Measurements from ENCODE around the gene FIP1L1. TPM values are rescaled to one million over a fixed set of nuclear protein-coding genes. Genes with fewer than 3 reads are reported as not detected.

The FIP1L1 gene
- total and polyA plus RNA-seq, 2 of the 4 experiments (the other 2 are of a cell fraction) = 31.1 to 37.5 TPM

- no peak overlapping the region for H2AFZ ChIP-seq (replicated peaks; ENCODE audit: low read length, poor library complexity)
- no peak overlapping the region for H3K9ac ChIP-seq (ENCODE audit: low read depth, low read length)
- H3K4me3 ChIP-seq (ENCODE audit: insufficient read depth, low read depth, low read length) = no peak overlapping the region
- in situ Hi-C loops (cut with MboI; ENCODE audit: low sequenced_read_pairs) (no loop called here), intact Hi-C loops (cut with micrococcal nuclease) (loop anchor here (10.0 kb wide), 1 partner anchor 256 kb away; no protein-coding TSS in a partner anchor), dilution Hi-C loops (cut with HindIII; ENCODE audit: low sequenced_read_pairs, unreplicated experiment) (no loop called here)
- no peak overlapping the region for H3K18ac ChIP-seq (ENCODE audit: low read depth, low read length)
- H3K23ac ChIP-seq (ENCODE audit: low read depth, low read length) = no peak overlapping the region
- H4K20me1 ChIP-seq (ENCODE audit: insufficient read depth, low read length) = no peaks in the 10 kb centered on the region; the same call in 1 of the 2 replicates
- no peak overlapping the region for H2BK5ac ChIP-seq (ENCODE audit: low read depth, low read length, poor library complexity, severe bottlenecking)
- H4K91ac ChIP-seq (ENCODE audit: insufficient read depth, low read depth, low read length) = no peak overlapping the region
- H2AK5ac ChIP-seq (ENCODE audit: low read depth, low read length) = 0 out of 2 replicates have a peak overlapping the region, but pooled peaks have one; percentile 33
- TF ChIP-seq RAD21 (IDR thresholded peaks at IDR 0.05; ENCODE audit: low read length) (no peak), BHLHE40 (IDR thresholded peaks at IDR 0.05; ENCODE audit: low read depth, low read length) (no peak), ELK1 (IDR thresholded peaks at IDR 0.05; ENCODE audit: borderline replicate concordance, low read depth, low read length) (no peak), FOS (IDR thresholded peaks at IDR 0.05; ENCODE audit: low read depth, low read length) (no peak), MXI1 (IDR thresholded peaks at IDR 0.05; ENCODE audit: borderline replicate concordance, low read depth, low read length) (no peak)
- no peak overlapping the region for H3K4ac ChIP-seq (ENCODE audit: low read depth, low read length)
- BruUV-seq (replicated peaks) = no TSS peak
- no peak overlapping the region for H3K14ac ChIP-seq (replicated peaks; ENCODE audit: low read depth, low read length)
- H2BK15ac ChIP-seq (ENCODE audit: low read depth, low read length) = no peak overlapping the region
- no peaks in the 10 kb centered on the region for H3K27me3 ChIP-seq (ENCODE audit: control insufficient read depth, insufficient read depth, low read length)
- H3K79me1 ChIP-seq (ENCODE audit: low read depth in 1 of 2, low read length in 2 of 2) = peaks cover 16 to 33% of the 10 kb centered on the region in 2 experiments
- WGBS, 2 experiments (ENCODE audit: extremely low coverage in 2 of 2, insufficient read length in 1 of 2) = no CpG with 5 or more reads among the region's 3 CpGs
- H3K4me2 ChIP-seq (ENCODE audit: low read depth, low read length) = no peak overlapping the region
- DNase-seq (peak; percentile 12), ATAC-seq (ENCODE audit: low read depth) (no peak)
- H2AK9ac ChIP-seq (replicated peaks; ENCODE audit: low read depth, low read length, poor library complexity) = no peak overlapping the region
- no peak overlapping the region for H2BK120ac ChIP-seq (ENCODE audit: low read depth, low read length)
- CTCF ChIA-PET = interaction anchor here (0.6 kb wide), 2 partner anchors 12 kb away, joined by 3 to 4 read pairs; no protein-coding TSS in a partner anchor
- no peaks in the 10 kb centered on the region for H3K9me3 ChIP-seq (ENCODE audit: control insufficient read depth, insufficient read depth, low read length)
- H4K8ac ChIP-seq (ENCODE audit: low read depth in 2 of 2, low read length in 2 of 2) = no peak overlapping the region
- no peak overlapping the region for H2BK20ac ChIP-seq (ENCODE audit: low read depth, low read length)
- H4K5ac ChIP-seq (ENCODE audit: low read depth, low read length) = no peak overlapping the region
- peaks cover 5% of the 10 kb centered on the region for H3K9me1 ChIP-seq (ENCODE audit: insufficient read depth, low read length)
- H3K56ac ChIP-seq (ENCODE audit: extremely low read depth, insufficient read depth, low read length) = no peak overlapping the region
- peaks cover 15% of the 10 kb centered on the region for H3K36me3 ChIP-seq (ENCODE audit: control insufficient read depth, insufficient read depth, low read length)
- H3K27ac ChIP-seq (ENCODE audit: insufficient read depth, low read length) = no peak overlapping the region
- POLR2A ChIA-PET (ENCODE audit: unreplicated experiment) = no interaction called here
- no peaks in the 10 kb centered on the region for H3K4me1 ChIP-seq (ENCODE audit: control insufficient read depth, insufficient read depth, low read length)
Observed at GRCh38 chr4:53450773-53451172, 73.3 kb downstream of the FIP1L1 start.
